K562 (cell line): ENCODE measurements around the gene MOB4. TPM values are rescaled to one million over a fixed set of nuclear protein-coding genes. Genes with fewer than 3 reads are reported as not detected.

Experiments
- E2F3 ChIP-seq: fragments of 250-450 bp; sonication (Bioruptor Pico); IDR thresholded peaks from 2 replicates; pipeline ENCODE4 v1.4.0; 2020; ENCODE audit warnings: mild to moderate bottlenecking
- ETV5 ChIP-seq: sonication (generic); formaldehyde crosslinking; IDR thresholded peaks from 2 replicates; pipeline ENCODE4 v1.4.0; 2020; ENCODE audit warnings: low read depth, mild to moderate bottlenecking, missing genetic modification reagents
- FOXO4 ChIP-seq: fragments of 450-650 bp; formaldehyde crosslinking; IDR thresholded peaks from 2 replicates; pipeline ENCODE4 v1.4.0; 2020; ENCODE audit warnings: mild to moderate bottlenecking, moderate library complexity
- KLF16 ChIP-seq: IDR thresholded peaks from 2 replicates; pipeline ENCODE4 v1.6.1; 2016; ENCODE audit warnings: antibody characterized with exemption
- MBD2 ChIP-seq: sonication (generic); IDR thresholded peaks from 2 replicates; pipeline ENCODE4 v1.6.1; 2016; ENCODE audit warnings: low read depth, borderline replicate concordance
- MEF2A ChIP-seq: IDR thresholded peaks from 2 replicates; pipeline ENCODE4 v1.6.1; 2011; ENCODE audit warnings: low read depth, mild to moderate bottlenecking, low read length, moderate library complexity; ENCODE audit not compliant: control insufficient read depth
- MTA1 ChIP-seq: fragments of 450-650 bp; IDR thresholded peaks from 2 replicates; pipeline ENCODE4 v1.6.1; 2017; ENCODE audit warnings: borderline replicate concordance
- PHTF2 ChIP-seq: fragments of 250-450 bp; sonication (Bioruptor Pico); IDR thresholded peaks from 2 replicates; pipeline ENCODE4 v1.5.0; 2021; ENCODE audit warnings: mild to moderate bottlenecking
- SIRT6 ChIP-seq: IDR thresholded peaks from one replicate; pipeline ENCODE4 v1.6.1; 2012; ENCODE audit warnings: low read depth, mild to moderate bottlenecking, control low read depth, inconsistent platforms, low read length, moderate library complexity
- SMC3 ChIP-seq: conservative IDR thresholded peaks from 2 replicates; pipeline ENCODE4 v1.6.1; 2011; ENCODE audit warnings: low read depth, low read length, improper control_type of control experiment; ENCODE audit not compliant: insufficient read depth
- TAF9B ChIP-seq: fragments of 450-650 bp; IDR thresholded peaks from 2 replicates; pipeline ENCODE4 v1.6.1; 2018; ENCODE audit warnings: mild to moderate bottlenecking; ENCODE audit not compliant: partially characterized antibody
- TARDBP ChIP-seq: fragments of 450-650 bp; IDR thresholded peaks from 2 replicates; pipeline ENCODE4 v1.6.1; 2016
- XRCC4 ChIP-seq: IDR thresholded peaks from one replicate; pipeline ENCODE4 v1.6.1; 2011; ENCODE audit not compliant: insufficient read depth, insufficient read length; ENCODE audit errors: extremely low read depth
- ZC3H8 ChIP-seq: fragments of 450-650 bp; IDR thresholded peaks from 2 replicates; pipeline ENCODE4 v1.6.1; 2017
- ZFP1 ChIP-seq: fragments of 450-650 bp; formaldehyde crosslinking; IDR thresholded peaks from 2 replicates; pipeline ENCODE4 v1.4.0; 2020; ENCODE audit warnings: mild to moderate bottlenecking, mixed read lengths
- ZNF431 ChIP-seq: sonication (generic); formaldehyde crosslinking; IDR thresholded peaks from 2 replicates; pipeline ENCODE4 v1.8.0; 2022; ENCODE audit warnings: mild to moderate bottlenecking, missing genetic modification reagents
- ZNF518B ChIP-seq: fragments of 250-450 bp; sonication (Bioruptor Pico); IDR thresholded peaks from 2 replicates; pipeline ENCODE4 v1.5.0; 2021; ENCODE audit warnings: mild to moderate bottlenecking, moderate library complexity
- ZNF586 ChIP-seq: fragments of 450-650 bp; formaldehyde crosslinking; conservative IDR thresholded peaks from 2 replicates; pipeline ENCODE4 v1.4.0; 2020; ENCODE audit warnings: mild to moderate bottlenecking, moderate library complexity
- ZNF696 ChIP-seq: fragments of 250-450 bp; sonication (Bioruptor Pico); conservative IDR thresholded peaks from 2 replicates; pipeline ENCODE4 v1.4.0; 2020; ENCODE audit warnings: mild to moderate bottlenecking, moderate library complexity
- polyA plus RNA-seq, 8 experiments: library from polyadenylated mRNA; depleted of rRNA in 4 of 8; stranded (reverse) in 5 of 8; unstranded in 3 of 8; fragments of >200 nt; fragmentation: Nextera tagmentation in 2 of 8; fragmentation: Illumina TruSeq in 1 of 8; extraction: Ambion mirVana in 2 of 8; extraction: Trizol in 1 of 8; gene quantifications; 2 replicates each; pipeline versions ENCODE4 v1.2.1 to v1.2.3, GENCODE V29; 2011 to 2014; ENCODE audit warnings: inconsistent platforms in 1 of 8, missing spikeins in 1 of 8
- total RNA-seq, 7 experiments: library from RNA; depleted of rRNA in 6 of 7; stranded (reverse); fragments of >200 nt in 6 of 7; fragmentation: Illumina TruSeq in 2 of 7; extraction: Trizol in 2 of 7; gene quantifications; 2 replicates each; pipeline versions ENCODE4 v1.2.1 to v1.2.3, GENCODE V29; 2011 to 2021; ENCODE audit warnings: low replicate concordance in 1 of 7
- TF ChIP-seq, protein P1 (sequence below): fragments of 200-800 bp; sonication (Bioruptor generic); IDR thresholded peaks from 2 replicates; pipeline ENCODE4 v1.6.1; 2017; ENCODE audit warnings: missing genetic modification characterization, missing compliant biosample characterization
- TF ChIP-seq, protein P2 (sequence below): IDR thresholded peaks from 2 replicates; pipeline ENCODE4 v1.6.1; 2011; ENCODE audit warnings: borderline replicate concordance, low read depth, mild to moderate bottlenecking, moderate library complexity, low read length; ENCODE audit not compliant: insufficient read depth, poor library complexity, severe bottlenecking

MOB4 gene
- total and polyA plus RNA-seq, 9 of the 15 experiments (the other 6 are each of a cell fraction or from before 2014, with no cell fraction given): 13.5 to 30.8 (median 22.2) TPM

DNA sequence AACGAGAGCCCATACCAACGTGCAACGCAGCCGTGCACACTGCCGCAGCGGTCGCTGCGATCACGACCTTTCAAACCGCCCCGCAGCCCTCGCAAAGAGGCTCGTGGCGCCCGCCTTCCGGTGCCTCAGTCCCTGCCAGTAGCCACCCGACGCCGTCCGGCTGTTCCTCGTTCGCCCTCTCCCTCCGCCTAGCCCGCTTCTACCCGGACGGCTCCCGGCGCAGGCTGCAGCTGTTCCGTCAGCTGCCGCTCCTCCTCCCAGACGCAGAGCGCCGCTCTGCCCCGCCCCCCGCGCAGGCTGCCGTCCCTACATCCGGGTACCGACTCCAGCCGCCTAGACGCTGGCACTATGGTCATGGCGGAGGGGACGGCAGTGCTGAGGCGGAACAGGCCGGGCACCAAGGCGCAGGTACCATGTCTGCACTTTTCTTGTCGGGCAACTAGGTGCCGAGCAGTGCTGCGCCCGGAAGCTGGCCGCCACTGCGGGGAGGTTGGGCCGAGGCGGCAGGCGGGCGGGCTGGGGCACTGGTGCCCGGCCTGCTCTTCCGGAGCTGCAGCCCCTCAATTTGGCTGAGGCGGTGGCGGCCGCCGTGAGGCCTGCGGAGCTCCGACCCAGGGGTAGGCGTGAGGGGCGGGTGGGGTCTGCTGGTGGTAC is at the start of gene MOB4 (continued):
- TF ChIP-seq PHTF2 (CRISPR knock-in tag): no peak
- no peak for TF ChIP-seq MEF2A
- no peak for TF ChIP-seq ZNF696
- no peak for TF ChIP-seq SIRT6
- peak; percentile 82 for TF ChIP-seq TAF9B
- no peak for TF ChIP-seq MTA1
- TF ChIP-seq ETV5: peak; percentile 75; the same call in 1 of the 2 replicates
- no peak for TF ChIP-seq E2F3 (CRISPR knock-in tag)
- no peak for TF ChIP-seq ZC3H8
- TF ChIP-seq XRCC4: no peak
- TF ChIP-seq MBD2: peak; percentile 61; the same call in 1 of the 2 replicates
- no peak for TF ChIP-seq SMC3
- TF ChIP-seq ZFP1 (CRISPR knock-in tag): no peak
- no peak for TF ChIP-seq ZNF431 (CRISPR knock-in tag)
- TF ChIP-seq FOXO4 (CRISPR knock-in tag): no peak
- TF ChIP-seq, protein P1, sequence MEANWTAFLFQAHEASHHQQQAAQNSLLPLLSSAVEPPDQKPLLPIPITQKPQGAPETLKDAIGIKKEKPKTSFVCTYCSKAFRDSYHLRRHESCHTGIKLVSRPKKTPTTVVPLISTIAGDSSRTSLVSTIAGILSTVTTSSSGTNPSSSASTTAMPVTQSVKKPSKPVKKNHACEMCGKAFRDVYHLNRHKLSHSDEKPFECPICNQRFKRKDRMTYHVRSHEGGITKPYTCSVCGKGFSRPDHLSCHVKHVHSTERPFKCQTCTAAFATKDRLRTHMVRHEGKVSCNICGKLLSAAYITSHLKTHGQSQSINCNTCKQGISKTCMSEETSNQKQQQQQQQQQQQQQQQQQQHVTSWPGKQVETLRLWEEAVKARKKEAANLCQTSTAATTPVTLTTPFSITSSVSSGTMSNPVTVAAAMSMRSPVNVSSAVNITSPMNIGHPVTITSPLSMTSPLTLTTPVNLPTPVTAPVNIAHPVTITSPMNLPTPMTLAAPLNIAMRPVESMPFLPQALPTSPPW (CRISPR knock-in tag): peak; percentile 67
- no peak for TF ChIP-seq TARDBP
- TF ChIP-seq ZNF586 (CRISPR knock-in tag): no peak
- no peak for TF ChIP-seq ZNF518B (CRISPR knock-in tag)
- no peak for TF ChIP-seq KLF16
- TF ChIP-seq, protein P2, sequence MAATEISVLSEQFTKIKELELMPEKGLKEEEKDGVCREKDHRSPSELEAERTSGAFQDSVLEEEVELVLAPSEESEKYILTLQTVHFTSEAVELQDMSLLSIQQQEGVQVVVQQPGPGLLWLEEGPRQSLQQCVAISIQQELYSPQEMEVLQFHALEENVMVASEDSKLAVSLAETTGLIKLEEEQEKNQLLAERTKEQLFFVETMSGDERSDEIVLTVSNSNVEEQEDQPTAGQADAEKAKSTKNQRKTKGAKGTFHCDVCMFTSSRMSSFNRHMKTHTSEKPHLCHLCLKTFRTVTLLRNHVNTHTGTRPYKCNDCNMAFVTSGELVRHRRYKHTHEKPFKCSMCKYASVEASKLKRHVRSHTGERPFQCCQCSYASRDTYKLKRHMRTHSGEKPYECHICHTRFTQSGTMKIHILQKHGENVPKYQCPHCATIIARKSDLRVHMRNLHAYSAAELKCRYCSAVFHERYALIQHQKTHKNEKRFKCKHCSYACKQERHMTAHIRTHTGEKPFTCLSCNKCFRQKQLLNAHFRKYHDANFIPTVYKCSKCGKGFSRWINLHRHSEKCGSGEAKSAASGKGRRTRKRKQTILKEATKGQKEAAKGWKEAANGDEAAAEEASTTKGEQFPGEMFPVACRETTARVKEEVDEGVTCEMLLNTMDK: no peak
